Cardiac muscle cell (in vitro differentiated cells and primary cell): Measurements from ENCODE around the gene GPM6B. TPM values are rescaled to one million over a fixed set of nuclear protein-coding genes. Genes with fewer than 3 reads are reported as not detected.

Source experiments
- DNase-seq, 2 donors: peaks; one replicate each; pipeline versions ENCODE4 v3.0.0 to v3.0.0-alpha.2; 2010 to 2017; ENCODE audit warnings: low read depth in 1 of 2, low spot score in 1 of 2
- H3K27ac ChIP-seq: fragments of 200-600 bp; sonication (generic); 2 replicates; pipeline ENCODE4 v1.5.1; 2016
- H3K27me3 ChIP-seq: fragments of 200-600 bp; sonication (generic); 2 replicates; pipeline ENCODE4 v1.6.0; 2016; ENCODE audit warnings: control low read depth
- H3K36me3 ChIP-seq: fragments of 200-600 bp; sonication (generic); 2 replicates; pipeline ENCODE4 v1.5.1; 2016; ENCODE audit warnings: control low read depth
- H3K4me1 ChIP-seq: fragments of 200-600 bp; sonication (generic); 2 replicates; pipeline ENCODE4 v1.8.1; 2017; ENCODE audit warnings: low read depth, mild to moderate bottlenecking, mixed run types
- H3K4me3 ChIP-seq: fragments of 200-600 bp; sonication (generic); 2 replicates; pipeline ENCODE4 v1.5.1; 2016; ENCODE audit warnings: mild to moderate bottlenecking
- H3K9me3 ChIP-seq: fragments of 200-600 bp; sonication (generic); 2 replicates; pipeline ENCODE4 v1.5.1; 2017; ENCODE audit warnings: low read depth, mild to moderate bottlenecking, control low read depth
- polyA plus RNA-seq: library from polyadenylated mRNA; unstranded; fragments of >200 nt; fragmentation: Nextera tagmentation; extraction: Ambion mirVana; gene quantifications from 2 replicates; pipeline ENCODE4 v1.2.1, GENCODE V29; 2016
- total RNA-seq: library from RNA; depleted of rRNA; stranded (reverse); fragments of >200 nt; gene quantifications from 2 replicates; pipeline ENCODE4 v1.2.3, GENCODE V29; 2016
- TF ChIP-seq, protein P1 (sequence below): IDR thresholded peaks from 2 replicates; pipeline ENCODE4 v1.5.1; 2012; ENCODE audit warnings: low read depth, mild to moderate bottlenecking, low read length

The GPM6B gene
- total and polyA plus RNA-seq, 2 experiments from 2014 or later = 3.4 to 8.7 TPM

DNA sequence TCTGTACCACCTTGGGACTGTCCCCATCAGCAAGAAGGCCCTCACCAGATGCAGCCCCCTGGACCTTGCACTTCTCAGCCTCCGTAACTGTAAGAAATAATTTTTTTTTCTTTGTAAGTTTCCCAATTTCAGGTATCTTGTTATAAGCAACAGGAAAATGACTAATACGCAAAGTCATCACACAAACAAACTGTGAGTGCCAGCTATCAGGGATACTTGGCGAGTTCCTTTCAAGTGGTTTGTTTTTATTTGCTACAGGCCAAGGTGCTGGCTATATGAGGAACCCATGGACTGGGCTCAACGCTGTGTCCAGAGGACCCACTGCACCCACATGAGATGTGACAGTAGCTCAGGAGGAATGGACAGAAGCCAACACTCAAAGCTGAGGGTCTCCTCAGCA is 11.5 kb upstream of the GPM6B start:
- no peaks in the 10 kb centered on the region for H3K4me1 ChIP-seq
- TF ChIP-seq, protein P1, sequence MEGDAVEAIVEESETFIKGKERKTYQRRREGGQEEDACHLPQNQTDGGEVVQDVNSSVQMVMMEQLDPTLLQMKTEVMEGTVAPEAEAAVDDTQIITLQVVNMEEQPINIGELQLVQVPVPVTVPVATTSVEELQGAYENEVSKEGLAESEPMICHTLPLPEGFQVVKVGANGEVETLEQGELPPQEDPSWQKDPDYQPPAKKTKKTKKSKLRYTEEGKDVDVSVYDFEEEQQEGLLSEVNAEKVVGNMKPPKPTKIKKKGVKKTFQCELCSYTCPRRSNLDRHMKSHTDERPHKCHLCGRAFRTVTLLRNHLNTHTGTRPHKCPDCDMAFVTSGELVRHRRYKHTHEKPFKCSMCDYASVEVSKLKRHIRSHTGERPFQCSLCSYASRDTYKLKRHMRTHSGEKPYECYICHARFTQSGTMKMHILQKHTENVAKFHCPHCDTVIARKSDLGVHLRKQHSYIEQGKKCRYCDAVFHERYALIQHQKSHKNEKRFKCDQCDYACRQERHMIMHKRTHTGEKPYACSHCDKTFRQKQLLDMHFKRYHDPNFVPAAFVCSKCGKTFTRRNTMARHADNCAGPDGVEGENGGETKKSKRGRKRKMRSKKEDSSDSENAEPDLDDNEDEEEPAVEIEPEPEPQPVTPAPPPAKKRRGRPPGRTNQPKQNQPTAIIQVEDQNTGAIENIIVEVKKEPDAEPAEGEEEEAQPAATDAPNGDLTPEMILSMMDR = no peak
- no peak overlapping the region for H3K27ac ChIP-seq
- DNase-seq = no peak
- H3K9me3 ChIP-seq = no peaks in the 10 kb centered on the region
- H3K4me3 ChIP-seq = no peak overlapping the region
- H3K27me3 ChIP-seq = no peaks in the 10 kb centered on the region
- H3K36me3 ChIP-seq = no peaks in the 10 kb centered on the region

DNA sequence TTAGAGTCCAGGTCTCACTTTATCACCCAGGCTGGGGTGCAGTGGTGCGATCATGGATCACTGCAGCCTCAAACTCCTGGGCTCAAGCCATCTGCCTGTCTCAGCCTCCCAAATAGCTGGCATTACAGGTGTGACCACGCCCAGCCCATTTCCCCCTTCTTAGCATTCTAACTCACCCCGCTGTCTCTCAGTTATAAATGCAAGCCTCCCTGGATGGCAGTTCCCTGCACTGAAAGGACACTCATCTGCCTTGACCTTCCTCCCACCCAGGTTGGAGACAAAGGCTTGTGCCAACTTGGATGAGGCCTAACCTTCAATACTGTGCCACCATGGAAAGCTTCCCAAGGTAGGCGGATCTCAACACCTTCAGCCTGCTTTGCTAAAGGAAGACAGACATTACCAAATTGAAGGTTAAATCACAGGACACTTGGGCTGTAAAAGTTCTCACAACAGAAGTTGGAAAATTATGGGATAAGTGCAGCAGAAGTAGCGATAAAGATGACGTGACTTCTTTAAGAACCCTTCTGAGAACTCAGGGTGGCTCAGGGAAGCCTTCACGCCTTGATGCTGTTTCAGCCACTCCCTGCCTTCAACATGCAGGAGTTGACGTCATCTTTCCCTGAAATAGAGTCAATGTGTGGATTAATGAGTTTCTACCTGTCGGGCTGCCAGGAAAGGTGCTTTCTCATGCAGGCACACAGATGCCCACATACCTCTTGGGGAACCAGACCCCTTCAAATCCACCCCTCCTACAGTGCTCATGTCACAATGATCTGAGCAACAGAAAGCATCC is 10.6 kb upstream of the GPM6B start:
- no peak for DNase-seq
- Histone ChIP-seq H3K4me1 (no peaks in the 10 kb centered on the region), H3K36me3 (no peaks in the 10 kb centered on the region), H3K27ac (no peak overlapping the region), H3K9me3 (no peaks in the 10 kb centered on the region), H3K4me3 (no peak overlapping the region), H3K27me3 (no peaks in the 10 kb centered on the region)
- TF ChIP-seq, protein P1 = no peak

DNA sequence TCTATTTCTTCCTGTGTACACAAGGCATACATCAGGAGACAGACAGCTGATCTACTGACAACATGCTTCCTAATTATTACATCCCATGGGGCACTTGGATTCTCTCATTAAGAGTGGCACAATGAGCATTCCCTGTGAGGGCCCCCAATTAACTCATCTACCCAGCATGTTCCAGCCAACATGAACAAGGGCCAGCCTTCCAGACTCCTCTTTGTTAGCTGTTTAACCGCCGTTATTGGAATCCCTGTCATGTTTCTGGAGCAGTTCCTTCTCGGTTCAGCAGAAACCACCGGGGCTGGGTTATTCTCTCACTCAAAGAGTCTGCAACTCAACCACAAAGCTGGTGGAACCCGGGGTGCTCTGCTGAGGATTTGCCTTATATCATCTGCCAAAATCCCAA is 9.9 kb upstream of the GPM6B start:
- DNase-seq = no peak
- no peaks in the 10 kb centered on the region for H3K36me3 ChIP-seq
- H3K27ac ChIP-seq = no peak overlapping the region
- H3K4me3 ChIP-seq = no peak overlapping the region
- no peaks in the 10 kb centered on the region for H3K27me3 ChIP-seq
- TF ChIP-seq, protein P1 = no peak
- no peaks in the 10 kb centered on the region for H3K4me1 ChIP-seq
- no peaks in the 10 kb centered on the region for H3K9me3 ChIP-seq

GRCh38 chrX:13825178-13825762 is 8.4 kb upstream of the GPM6B start:
- no peak for DNase-seq
- Histone ChIP-seq H3K36me3 (no peaks in the 10 kb centered on the region), H3K4me3 (no peak overlapping the region), H3K4me1 (no peaks in the 10 kb centered on the region), H3K9me3 (no peaks in the 10 kb centered on the region), H3K27ac (no peak overlapping the region), H3K27me3 (no peaks in the 10 kb centered on the region)
- TF ChIP-seq, protein P1 = no peak

DNA sequence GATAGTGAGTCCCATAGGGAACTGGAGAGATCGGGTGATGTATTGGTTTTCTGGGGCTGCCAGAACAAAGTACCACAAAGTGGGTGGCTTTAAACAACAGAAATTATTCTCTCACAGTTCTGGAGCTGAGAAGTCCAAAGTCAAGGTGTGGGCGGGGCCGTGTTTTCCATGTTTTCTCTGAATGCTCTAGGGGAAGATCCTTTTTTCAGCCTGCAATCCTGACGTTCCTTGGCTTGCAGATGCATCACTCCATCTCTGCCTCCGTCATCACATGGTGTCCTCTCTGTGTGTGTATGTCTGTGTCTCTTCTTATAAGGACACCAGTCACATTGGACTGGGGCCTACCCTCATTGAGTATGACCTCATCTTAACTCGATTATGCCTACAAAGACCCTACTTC is 7.9 kb upstream of the GPM6B start:
- no peak for DNase-seq
- TF ChIP-seq, protein P1 = no peak
- Histone ChIP-seq H3K9me3 (no peaks in the 10 kb centered on the region), H3K27me3 (no peaks in the 10 kb centered on the region), H3K27ac (no peak overlapping the region), H3K4me3 (no peak overlapping the region), H3K36me3 (no peaks in the 10 kb centered on the region), H3K4me1 (no peaks in the 10 kb centered on the region)
